Neural cell (in vitro differentiated cells): ENCODE measurements around the gene COG7.

Source experiments
- CTCF ChIP-seq: fragments of 450-650 bp; IDR thresholded peaks from 2 replicates; pipeline ENCODE4 v1.5.1; 2014; ENCODE audit warnings: antibody characterized with exemption, mild to moderate bottlenecking, moderate library complexity; ENCODE audit not compliant: poor library complexity, severe bottlenecking
- EP300 ChIP-seq: fragments of 450-650 bp; conservative IDR thresholded peaks from 2 replicates; pipeline ENCODE4 v1.6.1; 2014; ENCODE audit warnings: antibody characterized with exemption, mild to moderate bottlenecking, moderate library complexity; ENCODE audit not compliant: poor library complexity, severe bottlenecking
- EZH2 ChIP-seq: fragments of 200-600, 300-800 bp; shearing (Covaris generic), sonication (generic); IDR thresholded peaks from 2 replicates; pipeline ENCODE4 v1.6.1; 2014; ENCODE audit warnings: antibody characterized with exemption, low read length, borderline replicate concordance, mild to moderate bottlenecking; ENCODE audit not compliant: insufficient read depth, poor library complexity, severe bottlenecking
- MXI1 ChIP-seq: fragments of 450-650 bp; conservative IDR thresholded peaks from 2 replicates; pipeline ENCODE4 v1.6.1; 2014; ENCODE audit warnings: antibody characterized with exemption, mild to moderate bottlenecking; ENCODE audit not compliant: poor library complexity, severe bottlenecking
- POLR2AphosphoS5 ChIP-seq: IDR thresholded peaks from 2 replicates; pipeline ENCODE4 v1.6.1; 2012
- SMC3 ChIP-seq: fragments of 450-650 bp; conservative IDR thresholded peaks from 2 replicates; pipeline ENCODE4 v1.6.1; 2014; ENCODE audit warnings: antibody characterized with exemption, mild to moderate bottlenecking, moderate library complexity; ENCODE audit not compliant: poor library complexity

GRCh38 chr16:23391381-23392222 lies 61.4 kb downstream of the COG7 start:
- TF ChIP-seq MXI1 (no peak), CTCF (no peak), SMC3 (no peak), EP300 (no peak), POLR2AphosphoS5 (no peak), EZH2 (no peak)
